Measurements from ENCODE around the gene CBFB. TPM values are rescaled to one million over a fixed set of nuclear protein-coding genes. Genes with fewer than 3 reads are reported as not detected.

The CBFB gene
- total and polyA plus RNA-seq, 2 of the 13 experiments (the other 11 are each of a cell fraction or from before 2014, with no cell fraction given), result 22.1 to 70.8 TPM

DNA sequence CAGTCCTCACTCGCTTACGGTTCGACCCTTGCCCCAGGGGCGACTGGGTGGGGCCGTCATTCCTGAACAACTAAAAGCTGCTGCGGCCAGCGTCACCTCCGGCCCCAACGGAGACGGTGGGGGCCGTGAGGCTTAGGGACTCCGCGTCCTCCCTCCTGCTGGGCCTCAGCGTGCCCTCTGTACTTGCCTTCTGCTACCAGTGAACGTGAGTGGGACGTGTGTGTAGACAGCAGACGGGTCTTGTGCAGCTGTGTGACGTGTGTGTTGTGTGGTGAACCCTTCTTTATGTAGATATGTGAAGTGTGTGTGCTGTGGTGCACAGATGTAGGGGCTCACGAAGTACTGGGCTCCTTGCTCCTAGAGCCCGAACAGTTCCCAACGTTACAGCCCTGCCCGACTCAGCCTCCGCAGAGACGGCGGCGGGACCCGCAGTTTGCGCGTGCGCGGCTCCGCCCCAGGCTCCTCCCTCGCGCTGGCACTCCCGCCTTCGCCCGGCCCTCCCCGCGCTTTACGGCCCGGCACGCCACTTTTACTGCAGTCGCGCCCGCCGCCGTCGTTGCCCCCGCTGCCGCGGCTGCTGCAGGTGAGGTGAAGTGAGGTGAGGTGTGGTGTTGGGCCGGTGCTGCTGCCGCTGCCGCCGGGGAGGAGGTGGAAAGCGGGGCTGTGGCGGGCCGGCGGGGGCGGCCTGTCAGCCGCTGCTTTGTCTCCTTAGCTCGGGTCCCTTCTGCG is 80.6 kb downstream of the CBFB start, which contains the start of gene PHAF1 (continued):
- TF ChIP-seq ARNTL (CRISPR knock-in tag; IDR thresholded peaks at IDR 0.05) (peak; percentile 34; the same call in 1 of the 2 replicates), ZNF160 (CRISPR knock-in tag; IDR thresholded peaks at IDR 0.05) (peak; percentile 73; the same call in 1 of the 2 replicates), ZNF777 (CRISPR knock-in tag; IDR thresholded peaks at IDR 0.05) (peak; percentile 79), ZHX2 (IDR thresholded peaks at IDR 0.05; ENCODE audit: low read depth) (peak; percentile 15; the same call in 1 of the 2 replicates), ZHX2 (CRISPR knock-in tag; IDR thresholded peaks at IDR 0.05; ENCODE audit: borderline replicate concordance) (peak; percentile 68; the same call in 1 of the 2 replicates), ATM (IDR thresholded peaks at IDR 0.05; ENCODE audit: borderline replicate concordance) (no peak), ZSCAN22 (CRISPR knock-in tag; IDR thresholded peaks at IDR 0.05) (no peak), BRD4 (CRISPR knock-in tag; IDR thresholded peaks at IDR 0.05) (peak; percentile 96; the same call in 1 of the 2 replicates), POLR2G (IDR thresholded peaks at IDR 0.05; ENCODE audit: low read depth, low read length) (peak; percentile 97), KLF9 (CRISPR knock-in tag; IDR thresholded peaks at IDR 0.05; ENCODE audit: low read depth) (peak; percentile 63; the same call in 1 of the 2 replicates), ZBTB7A (CRISPR knock-in tag; IDR thresholded peaks at IDR 0.05) (peak; percentile 96), SPEN (CRISPR knock-in tag; IDR thresholded peaks at IDR 0.05; ENCODE audit: low read depth) (peak; percentile 88; the same call in 1 of the 2 replicates), YY1 (IDR thresholded peaks at IDR 0.05; ENCODE audit: insufficient read depth, insufficient replicate concordance, low read depth, low read length) (peak; percentile 30), ELF4 (CRISPR knock-in tag; IDR thresholded peaks at IDR 0.05; ENCODE audit: borderline replicate concordance) (no peak; the same call in 1 of the 2 replicates), GATA4 (IDR thresholded peaks at IDR 0.05; ENCODE audit: borderline replicate concordance, low read depth) (peak; percentile 67; the same call in 1 of the 2 replicates), MAFF (IDR thresholded peaks at IDR 0.05; ENCODE audit: low read depth, low read length) (no peak)
- TF ChIP-seq, protein P1, sequence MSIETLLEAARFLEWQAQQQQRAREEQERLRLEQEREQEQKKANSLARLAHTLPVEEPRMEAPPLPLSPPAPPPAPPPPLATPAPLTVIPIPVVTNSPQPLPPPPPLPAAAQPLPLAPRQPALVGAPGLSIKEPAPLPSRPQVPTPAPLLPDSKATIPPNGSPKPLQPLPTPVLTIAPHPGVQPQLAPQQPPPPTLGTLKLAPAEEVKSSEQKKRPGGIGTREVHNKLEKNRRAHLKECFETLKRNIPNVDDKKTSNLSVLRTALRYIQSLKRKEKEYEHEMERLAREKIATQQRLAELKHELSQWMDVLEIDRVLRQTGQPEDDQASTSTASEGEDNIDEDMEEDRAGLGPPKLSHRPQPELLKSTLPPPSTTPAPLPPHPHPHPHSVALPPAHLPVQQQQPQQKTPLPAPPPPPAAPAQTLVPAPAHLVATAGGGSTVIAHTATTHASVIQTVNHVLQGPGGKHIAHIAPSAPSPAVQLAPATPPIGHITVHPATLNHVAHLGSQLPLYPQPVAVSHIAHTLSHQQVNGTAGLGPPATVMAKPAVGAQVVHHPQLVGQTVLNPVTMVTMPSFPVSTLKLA (IDR thresholded peaks at IDR 0.05), result peak; percentile 29; the same call in 1 of the 2 replicates
- TF ChIP-seq, protein P2, sequence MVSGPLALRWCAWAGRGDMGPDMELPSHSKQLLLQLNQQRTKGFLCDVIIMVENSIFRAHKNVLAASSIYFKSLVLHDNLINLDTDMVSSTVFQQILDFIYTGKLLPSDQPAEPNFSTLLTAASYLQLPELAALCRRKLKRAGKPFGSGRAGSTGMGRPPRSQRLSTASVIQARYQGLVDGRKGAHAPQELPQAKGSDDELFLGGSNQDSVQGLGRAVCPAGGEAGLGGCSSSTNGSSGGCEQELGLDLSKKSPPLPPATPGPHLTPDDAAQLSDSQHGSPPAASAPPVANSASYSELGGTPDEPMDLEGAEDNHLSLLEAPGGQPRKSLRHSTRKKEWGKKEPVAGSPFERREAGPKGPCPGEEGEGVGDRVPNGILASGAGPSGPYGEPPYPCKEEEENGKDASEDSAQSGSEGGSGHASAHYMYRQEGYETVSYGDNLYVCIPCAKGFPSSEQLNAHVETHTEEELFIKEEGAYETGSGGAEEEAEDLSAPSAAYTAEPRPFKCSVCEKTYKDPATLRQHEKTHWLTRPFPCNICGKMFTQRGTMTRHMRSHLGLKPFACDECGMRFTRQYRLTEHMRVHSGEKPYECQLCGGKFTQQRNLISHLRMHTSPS (CRISPR knock-in tag; IDR thresholded peaks at IDR 0.05; ENCODE audit: low read depth), result 0 out of 2 replicates have a peak, but pooled peaks have one; percentile 19
- TF ChIP-seq, protein P3, sequence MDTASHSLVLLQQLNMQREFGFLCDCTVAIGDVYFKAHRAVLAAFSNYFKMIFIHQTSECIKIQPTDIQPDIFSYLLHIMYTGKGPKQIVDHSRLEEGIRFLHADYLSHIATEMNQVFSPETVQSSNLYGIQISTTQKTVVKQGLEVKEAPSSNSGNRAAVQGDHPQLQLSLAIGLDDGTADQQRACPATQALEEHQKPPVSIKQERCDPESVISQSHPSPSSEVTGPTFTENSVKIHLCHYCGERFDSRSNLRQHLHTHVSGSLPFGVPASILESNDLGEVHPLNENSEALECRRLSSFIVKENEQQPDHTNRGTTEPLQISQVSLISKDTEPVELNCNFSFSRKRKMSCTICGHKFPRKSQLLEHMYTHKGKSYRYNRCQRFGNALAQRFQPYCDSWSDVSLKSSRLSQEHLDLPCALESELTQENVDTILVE (CRISPR knock-in tag; IDR thresholded peaks at IDR 0.05), result peak; percentile 80
